Liver (tissue), 3 donors: ENCODE data around the gene OCEL1.

Experiments
- ATF3 ChIP-seq: IDR thresholded peaks from 2 replicates; pipeline ENCODE4 v1.6.1; 2016; ENCODE audit warnings: antibody characterized with exemption
- CTCF ChIP-seq: fragments of 150-350 bp; IDR thresholded peaks from 2 replicates; pipeline ENCODE4 v1.5.1; 2017; ENCODE audit warnings: improper control_type of control experiment, low read depth, low read length; ENCODE audit not compliant: missing input control
- EGR1 ChIP-seq, 2 donors: IDR thresholded peaks; 2 replicates each; pipeline ENCODE4 v1.6.1; 2016 to 2018; ENCODE audit warnings: antibody characterized with exemption in 2 of 2, low read depth in 2 of 2
- GABPA ChIP-seq, 2 donors: IDR thresholded peaks in 1 of 2; conservative IDR thresholded peaks in 1 of 2; 2 replicates each; pipeline ENCODE4 v1.6.1; 2016; ENCODE audit warnings: antibody characterized with exemption in 2 of 2, mild to moderate bottlenecking in 1 of 2, moderate library complexity in 1 of 2
- HNF4G ChIP-seq: IDR thresholded peaks from 2 replicates; pipeline ENCODE4 v1.6.1; 2016; ENCODE audit warnings: antibody characterized with exemption
- JUND ChIP-seq, 2 donors: IDR thresholded peaks; 2 replicates each; pipeline ENCODE4 v1.6.1; 2016; ENCODE audit warnings: antibody characterized with exemption in 2 of 2
- MAX ChIP-seq: IDR thresholded peaks from 2 replicates; pipeline ENCODE4 v1.6.1; 2016; ENCODE audit warnings: antibody characterized with exemption
- RAD21 ChIP-seq, 2 donors: IDR thresholded peaks; 2 replicates each; pipeline ENCODE4 v1.6.1; 2016; ENCODE audit warnings: antibody characterized with exemption in 2 of 2, mild to moderate bottlenecking in 2 of 2
- SP1 ChIP-seq: IDR thresholded peaks from 2 replicates; pipeline ENCODE4 v1.6.1; 2018; ENCODE audit warnings: antibody characterized with exemption, mild to moderate bottlenecking
- ZBTB33 ChIP-seq: IDR thresholded peaks from 2 replicates; pipeline ENCODE4 v1.6.1; 2016; ENCODE audit warnings: antibody characterized with exemption
- TF ChIP-seq, protein P1 (sequence below): IDR thresholded peaks from 2 replicates; pipeline ENCODE4 v1.6.1; 2016; ENCODE audit warnings: antibody characterized with exemption, mild to moderate bottlenecking
- donor health status: healthy.
- donor health status: healthy.

- TF ChIP-seq CTCF (no peak), MAX (no peak), JUND (IDR thresholded peaks at IDR 0.05) (no peak), RAD21 (IDR thresholded peaks at IDR 0.05) (no peak), EGR1 (IDR thresholded peaks at IDR 0.05; ENCODE audit: low read depth in 2 of 2) (no peak), HNF4G (no peak), SP1 (no peak), ZBTB33 (no peak), GABPA (IDR thresholded peaks at IDR 0.05 in 1 of 2, conservative IDR thresholded peaks at IDR 0.05 in 1 of 2) (no peak), ATF3 (no peak)
- TF ChIP-seq, protein P1, sequence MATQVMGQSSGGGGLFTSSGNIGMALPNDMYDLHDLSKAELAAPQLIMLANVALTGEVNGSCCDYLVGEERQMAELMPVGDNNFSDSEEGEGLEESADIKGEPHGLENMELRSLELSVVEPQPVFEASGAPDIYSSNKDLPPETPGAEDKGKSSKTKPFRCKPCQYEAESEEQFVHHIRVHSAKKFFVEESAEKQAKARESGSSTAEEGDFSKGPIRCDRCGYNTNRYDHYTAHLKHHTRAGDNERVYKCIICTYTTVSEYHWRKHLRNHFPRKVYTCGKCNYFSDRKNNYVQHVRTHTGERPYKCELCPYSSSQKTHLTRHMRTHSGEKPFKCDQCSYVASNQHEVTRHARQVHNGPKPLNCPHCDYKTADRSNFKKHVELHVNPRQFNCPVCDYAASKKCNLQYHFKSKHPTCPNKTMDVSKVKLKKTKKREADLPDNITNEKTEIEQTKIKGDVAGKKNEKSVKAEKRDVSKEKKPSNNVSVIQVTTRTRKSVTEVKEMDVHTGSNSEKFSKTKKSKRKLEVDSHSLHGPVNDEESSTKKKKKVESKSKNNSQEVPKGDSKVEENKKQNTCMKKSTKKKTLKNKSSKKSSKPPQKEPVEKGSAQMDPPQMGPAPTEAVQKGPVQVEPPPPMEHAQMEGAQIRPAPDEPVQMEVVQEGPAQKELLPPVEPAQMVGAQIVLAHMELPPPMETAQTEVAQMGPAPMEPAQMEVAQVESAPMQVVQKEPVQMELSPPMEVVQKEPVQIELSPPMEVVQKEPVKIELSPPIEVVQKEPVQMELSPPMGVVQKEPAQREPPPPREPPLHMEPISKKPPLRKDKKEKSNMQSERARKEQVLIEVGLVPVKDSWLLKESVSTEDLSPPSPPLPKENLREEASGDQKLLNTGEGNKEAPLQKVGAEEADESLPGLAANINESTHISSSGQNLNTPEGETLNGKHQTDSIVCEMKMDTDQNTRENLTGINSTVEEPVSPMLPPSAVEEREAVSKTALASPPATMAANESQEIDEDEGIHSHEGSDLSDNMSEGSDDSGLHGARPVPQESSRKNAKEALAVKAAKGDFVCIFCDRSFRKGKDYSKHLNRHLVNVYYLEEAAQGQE, result no peak
Measured at GRCh38 chr19:17184371-17184841, 41.6 kb upstream of the OCEL1 start.
